ENCODE measurements around the gene LURAP1L.

The LURAP1L gene

GRCh38 chr9:12818431-12819000 lies 43.7 kb downstream of the LURAP1L start:
- Histone ChIP-seq H3K9ac (ENCODE audit: low read length) (no peak overlapping the region), H3K4me1 (ENCODE audit: control insufficient read depth, insufficient read depth, low read length) (peaks cover 31% of the 10 kb centered on the region), H3K36me3 (ENCODE audit: control insufficient read depth, insufficient read depth, low read length) (no peaks in the 10 kb centered on the region), H3K4me3 (ENCODE audit: low read length) (no peak overlapping the region), H3K27me3 (ENCODE audit: control insufficient read depth, insufficient read depth, low read length) (no peaks in the 10 kb centered on the region), H3K27ac (ENCODE audit: low read depth, low read length) (peak overlapping the region; percentile 50)

- no peak overlapping the region for H3K9ac ChIP-seq (ENCODE audit: low read length)
Measured at GRCh38 chr9:12819436-12820185, 44.8 kb downstream of the LURAP1L start.

GRCh38 chr9:12822111-12822510 lies 47.3 kb downstream of the LURAP1L start:
- H3K36me3 ChIP-seq (ENCODE audit: control insufficient read depth, insufficient read depth, low read length): no peaks in the 10 kb centered on the region
- no peak overlapping the region for H3K27ac ChIP-seq (ENCODE audit: low read depth, low read length)
- no peaks in the 10 kb centered on the region for H3K27me3 ChIP-seq (ENCODE audit: control insufficient read depth, insufficient read depth, low read length)
- H3K4me1 ChIP-seq (ENCODE audit: control insufficient read depth, insufficient read depth, low read length): peaks cover 24% of the 10 kb centered on the region
- no peak overlapping the region for H3K9ac ChIP-seq (ENCODE audit: low read length)
- no peak overlapping the region for H3K4me3 ChIP-seq (ENCODE audit: low read length)

More at GRCh38 chr9:12819436-12820185, 44.8 kb downstream of the LURAP1L start:
- Histone ChIP-seq H3K4me3 (ENCODE audit: low read length) (no peak overlapping the region), H3K4me1 (ENCODE audit: control insufficient read depth, insufficient read depth, low read length) (peaks cover 24% of the 10 kb centered on the region), H3K36me3 (ENCODE audit: control insufficient read depth, insufficient read depth, low read length) (no peaks in the 10 kb centered on the region), H3K27ac (ENCODE audit: low read depth, low read length) (peak overlapping the region; percentile 14), H3K27me3 (ENCODE audit: control insufficient read depth, insufficient read depth, low read length) (no peaks in the 10 kb centered on the region)

- Histone ChIP-seq H3K27me3 (ENCODE audit: control insufficient read depth, insufficient read depth, low read length) (no peaks in the 10 kb centered on the region), H3K9ac (ENCODE audit: low read length) (no peak overlapping the region), H3K4me3 (ENCODE audit: low read length) (no peak overlapping the region), H3K27ac (ENCODE audit: low read depth, low read length) (peak overlapping the region; percentile 46), H3K36me3 (ENCODE audit: control insufficient read depth, insufficient read depth, low read length) (no peaks in the 10 kb centered on the region), H3K4me1 (ENCODE audit: control insufficient read depth, insufficient read depth, low read length) (peaks cover 17% of the 10 kb centered on the region)
Measured at GRCh38 chr9:12826924-12827565, 52.2 kb downstream of the LURAP1L start.

- no peaks in the 10 kb centered on the region for H3K27me3 ChIP-seq (ENCODE audit: control insufficient read depth, insufficient read depth, low read length)
- H3K36me3 ChIP-seq (ENCODE audit: control insufficient read depth, insufficient read depth, low read length): no peaks in the 10 kb centered on the region
- peaks cover under 1% of the 10 kb centered on the region for H3K4me1 ChIP-seq (ENCODE audit: control insufficient read depth, insufficient read depth, low read length)
- H3K4me3 ChIP-seq (ENCODE audit: low read length): no peak overlapping the region
- no peak overlapping the region for H3K9ac ChIP-seq (ENCODE audit: low read length)
- no peak overlapping the region for H3K27ac ChIP-seq (ENCODE audit: low read depth, low read length)
Measured at GRCh38 chr9:12833701-12834100, 58.9 kb downstream of the LURAP1L start.

GRCh38 chr9:12838546-12838945 lies 63.7 kb downstream of the LURAP1L start:
- Histone ChIP-seq H3K4me1 (ENCODE audit: control insufficient read depth, insufficient read depth, low read length) (no peaks in the 10 kb centered on the region), H3K27me3 (ENCODE audit: control insufficient read depth, insufficient read depth, low read length) (no peaks in the 10 kb centered on the region), H3K9ac (ENCODE audit: low read length) (no peak overlapping the region), H3K27ac (ENCODE audit: low read depth, low read length) (no peak overlapping the region), H3K4me3 (ENCODE audit: low read length) (no peak overlapping the region), H3K36me3 (ENCODE audit: control insufficient read depth, insufficient read depth, low read length) (no peaks in the 10 kb centered on the region)

GRCh38 chr9:12843735-12844134 lies 68.9 kb downstream of the LURAP1L start:
- H3K4me3 ChIP-seq (ENCODE audit: low read length): no peak overlapping the region
- H3K36me3 ChIP-seq (ENCODE audit: control insufficient read depth, insufficient read depth, low read length): no peaks in the 10 kb centered on the region
- H3K27me3 ChIP-seq (ENCODE audit: control insufficient read depth, insufficient read depth, low read length): no peaks in the 10 kb centered on the region
- peak overlapping the region; percentile 44 for H3K27ac ChIP-seq (ENCODE audit: low read depth, low read length)
- H3K4me1 ChIP-seq (ENCODE audit: control insufficient read depth, insufficient read depth, low read length): no peaks in the 10 kb centered on the region
- H3K9ac ChIP-seq (ENCODE audit: low read length): no peak overlapping the region

- Histone ChIP-seq H3K4me1 (ENCODE audit: control insufficient read depth, insufficient read depth, low read length) (no peaks in the 10 kb centered on the region), H3K27me3 (ENCODE audit: control insufficient read depth, insufficient read depth, low read length) (no peaks in the 10 kb centered on the region), H3K4me3 (ENCODE audit: low read length) (no peak overlapping the region), H3K27ac (ENCODE audit: low read depth, low read length) (no peak overlapping the region), H3K9ac (ENCODE audit: low read length) (no peak overlapping the region), H3K36me3 (ENCODE audit: control insufficient read depth, insufficient read depth, low read length) (no peaks in the 10 kb centered on the region)
Measured at GRCh38 chr9:12846035-12846434, 71.2 kb downstream of the LURAP1L start.

GRCh38 chr9:12847561-12847960 lies 72.7 kb downstream of the LURAP1L start:
- Histone ChIP-seq H3K36me3 (ENCODE audit: control insufficient read depth, insufficient read depth, low read length) (no peaks in the 10 kb centered on the region), H3K9ac (ENCODE audit: low read length) (no peak overlapping the region), H3K27ac (ENCODE audit: low read depth, low read length) (no peak overlapping the region), H3K27me3 (ENCODE audit: control insufficient read depth, insufficient read depth, low read length) (no peaks in the 10 kb centered on the region), H3K4me1 (ENCODE audit: control insufficient read depth, insufficient read depth, low read length) (no peaks in the 10 kb centered on the region), H3K4me3 (ENCODE audit: low read length) (no peak overlapping the region)

GRCh38 chr9:12849486-12850003 lies 74.7 kb downstream of the LURAP1L start:
- Histone ChIP-seq H3K4me3 (ENCODE audit: low read length) (no peak overlapping the region), H3K4me1 (ENCODE audit: control insufficient read depth, insufficient read depth, low read length) (no peaks in the 10 kb centered on the region), H3K27me3 (ENCODE audit: control insufficient read depth, insufficient read depth, low read length) (no peaks in the 10 kb centered on the region), H3K9ac (ENCODE audit: low read length) (no peak overlapping the region), H3K27ac (ENCODE audit: low read depth, low read length) (no peak overlapping the region), H3K36me3 (ENCODE audit: control insufficient read depth, insufficient read depth, low read length) (no peaks in the 10 kb centered on the region)

GRCh38 chr9:12851341-12852090 lies 76.7 kb downstream of the LURAP1L start:
- Histone ChIP-seq H3K27me3 (ENCODE audit: control insufficient read depth, insufficient read depth, low read length) (no peaks in the 10 kb centered on the region), H3K4me3 (ENCODE audit: low read length) (no peak overlapping the region), H3K36me3 (ENCODE audit: control insufficient read depth, insufficient read depth, low read length) (no peaks in the 10 kb centered on the region), H3K9ac (ENCODE audit: low read length) (no peak overlapping the region), H3K4me1 (ENCODE audit: control insufficient read depth, insufficient read depth, low read length) (no peaks in the 10 kb centered on the region), H3K27ac (ENCODE audit: low read depth, low read length) (no peak overlapping the region)

GRCh38 chr9:12853051-12853450 lies 78.2 kb downstream of the LURAP1L start:
- Histone ChIP-seq H3K27me3 (ENCODE audit: control insufficient read depth, insufficient read depth, low read length) (no peaks in the 10 kb centered on the region), H3K4me3 (ENCODE audit: low read length) (no peak overlapping the region), H3K27ac (ENCODE audit: low read depth, low read length) (no peak overlapping the region), H3K36me3 (ENCODE audit: control insufficient read depth, insufficient read depth, low read length) (no peaks in the 10 kb centered on the region), H3K4me1 (ENCODE audit: control insufficient read depth, insufficient read depth, low read length) (no peaks in the 10 kb centered on the region), H3K9ac (ENCODE audit: low read length) (no peak overlapping the region)

Data from rectal smooth muscle tissue (tissue), 1 donor.